Measurements from ENCODE around the gene NAA60.
A peak's percentile ranks its signal among the peaks of the same experiment; 100 is the strongest.

NAA60 gene

GRCh38 chr16:3443108-3444031 is at the start of gene NAA60, which contains the start of gene ZNF597:
Gene NAA60 (plus strand): TSS chr16:3443680. CDS start chr16:3476228, 32,548 bp downstream.
Gene ZNF597 (minus strand): TSS chr16:3443504. CDS start chr16:3443153, 351 bp downstream.
- DNase-seq (ENCODE audit: low read depth in 3 of 3): peak; percentile 54 to 77 (median 64)

DNA sequence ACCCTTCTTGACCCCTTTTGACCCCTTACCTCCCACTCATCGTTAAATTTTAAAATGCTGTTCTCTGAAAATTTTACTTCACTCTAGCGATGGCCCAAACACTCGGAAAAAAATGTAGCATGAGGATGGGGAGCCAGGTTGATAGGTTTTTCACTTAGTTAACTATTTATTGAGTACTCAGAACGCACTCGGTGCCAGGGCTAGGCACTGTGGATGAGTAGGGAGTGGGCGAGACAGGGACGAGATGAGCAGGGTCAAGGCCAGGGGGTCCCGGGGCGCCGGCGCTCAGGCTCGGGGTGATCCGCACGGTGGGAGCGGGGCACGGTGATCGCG is 43.1 kb upstream of the NAA60 start:
- no peak for DNase-seq (ENCODE audit: low read depth in 3 of 3)

- DNase-seq (ENCODE audit: low read depth in 3 of 3): peak; percentile 97 to 98 (median 98)
These were observed 42.4 kb upstream of the NAA60 start, which contains the start of the genes ZNF174 and ZSCAN32 for GRCh38 chr16:3400779-3401688. Gene ZNF174 (plus strand): TSS chr16:3401215. CDS start chr16:3402005, 790 bp downstream. Gene ZSCAN32 (minus strand): TSS chr16:3401004. CDS start chr16:3397557, 3,447 bp downstream.

- DNase-seq (ENCODE audit: low read depth in 3 of 3): no peak
These were observed 41.6 kb upstream of the NAA60 start for GRCh38 chr16:3401719-3402397.

- no peak for DNase-seq (ENCODE audit: low read depth in 3 of 3)
These were observed 34.8 kb upstream of the NAA60 start for GRCh38 chr16:3408561-3409197.

- no peak for DNase-seq (ENCODE audit: low read depth in 3 of 3)
These were observed 29.6 kb upstream of the NAA60 start for GRCh38 chr16:3413730-3414379.

GRCh38 chr16:3431779-3432219 is 11.7 kb upstream of the NAA60 start:
- DNase-seq (ENCODE audit: low read depth in 3 of 3): peak; percentile 26 to 73 (median 44)

GRCh38 chr16:3434373-3434772 is 9.1 kb upstream of the NAA60 start:
- DNase-seq (ENCODE audit: low read depth in 3 of 3): no peak

- no peak for DNase-seq (ENCODE audit: low read depth in 3 of 3)
These were observed 3.8 kb upstream of the NAA60 start for GRCh38 chr16:3439637-3440036.

- no peak for DNase-seq (ENCODE audit: low read depth in 3 of 3)
These were observed 530 bp downstream of the NAA60 start for GRCh38 chr16:3444032-3444388.

- no peak for DNase-seq (ENCODE audit: low read depth in 3 of 3)
These were observed 10.6 kb downstream of the NAA60 start for GRCh38 chr16:3454093-3454492.

DNA sequence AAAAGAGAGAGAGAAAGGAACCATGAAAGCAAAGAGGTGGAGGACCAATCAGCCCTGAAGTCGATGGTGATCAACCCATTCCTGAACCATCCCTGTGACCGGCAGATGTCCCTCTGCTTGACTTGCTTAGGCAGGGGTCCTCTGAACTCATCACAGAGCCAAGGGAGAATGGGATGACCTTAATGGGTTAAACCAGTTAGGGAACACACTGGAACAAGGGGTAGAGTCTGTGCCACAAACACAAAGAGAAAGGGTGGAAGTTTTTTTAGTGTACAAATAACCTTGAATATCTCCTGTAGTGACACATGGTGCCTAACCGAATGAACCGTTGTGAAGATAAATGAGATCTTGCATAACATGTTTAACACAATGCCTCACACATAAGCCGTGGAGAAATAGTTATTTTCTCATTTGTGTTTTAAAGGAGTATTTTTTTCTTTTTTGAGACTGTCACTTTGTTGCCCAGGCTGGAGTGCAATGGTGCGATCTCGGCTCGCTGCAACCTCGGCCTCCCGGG is 11.2 kb downstream of the NAA60 start:
- no peak for DNase-seq (ENCODE audit: low read depth in 3 of 3)

- DNase-seq (ENCODE audit: low read depth in 3 of 3): peak; percentile 70 to 88 (median 75)
These were observed 14.2 kb downstream of the NAA60 start for GRCh38 chr16:3457434-3458252.

- DNase-seq (ENCODE audit: low read depth in 3 of 3): no peak
These were observed 14.9 kb downstream of the NAA60 start for GRCh38 chr16:3458278-3458851.

GRCh38 chr16:3458852-3459361 is 15.4 kb downstream of the NAA60 start:
- DNase-seq (ENCODE audit: low read depth in 3 of 3): no peak

GRCh38 chr16:3459401-3460090 is 16.1 kb downstream of the NAA60 start:
- no peak for DNase-seq (ENCODE audit: low read depth in 3 of 3)

- no peak for DNase-seq (ENCODE audit: low read depth in 3 of 3)
These were observed 16.6 kb downstream of the NAA60 start for GRCh38 chr16:3460121-3460520.

DNA sequence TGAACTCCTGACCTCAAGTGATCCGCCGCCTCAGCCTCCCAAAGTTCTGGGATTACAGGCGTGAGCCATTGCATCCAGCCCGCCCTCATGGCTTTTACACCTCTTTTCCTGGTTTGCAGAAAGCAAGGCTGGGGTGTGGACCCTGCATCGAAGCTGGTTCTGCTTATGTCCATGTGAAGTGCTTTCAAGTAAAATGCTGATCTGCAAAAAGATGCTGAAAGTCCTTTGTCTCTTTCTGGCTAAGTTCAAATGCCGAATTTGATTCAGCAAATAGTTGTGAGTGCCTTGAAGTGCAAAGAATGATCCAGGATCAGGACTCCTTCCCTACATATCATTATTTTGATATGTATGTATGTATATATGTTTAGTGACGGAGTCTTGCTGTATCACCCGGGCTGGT is 17.1 kb downstream of the NAA60 start:
- no peak for DNase-seq (ENCODE audit: low read depth in 3 of 3)

Data from stimulated activated CD4-positive, alpha-beta T cell treated with anti-CD3 and anti-CD28 coated beads, TNF-alpha, amount 100 ng/mL, for 24 hours (primary cell).